ENCODE measurements around the gene AMIGO1.

The AMIGO1 gene

DNA sequence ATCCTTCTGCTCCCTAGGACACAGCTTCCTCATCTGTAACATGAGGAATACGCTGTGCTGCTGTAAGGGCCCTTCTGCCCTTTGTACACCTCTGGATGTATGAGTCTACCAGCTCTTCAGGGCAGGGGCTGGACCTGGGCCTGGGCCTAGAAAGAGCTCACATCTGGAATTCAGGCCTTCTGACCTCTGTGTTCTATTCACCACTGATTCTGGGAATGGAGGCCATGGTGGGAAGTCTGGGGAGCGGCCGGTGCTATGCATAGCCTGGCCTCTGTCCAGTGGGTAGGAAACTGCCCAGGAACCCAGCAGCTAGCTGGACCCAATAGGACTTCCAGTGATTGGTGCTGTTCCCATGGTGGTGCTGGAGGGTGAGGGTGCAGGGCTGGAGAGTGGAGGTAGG, 19.2 kb upstream of the AMIGO1 start:
- Histone ChIP-seq H3K27me3 (ENCODE audit: control insufficient read depth, low read length) (peaks cover 18% of the 10 kb centered on the region), H3K27ac (ENCODE audit: low read depth, low read length) (no peak overlapping the region), H3K9me2 (replicated peaks; ENCODE audit: control insufficient read depth, low read length) (no peaks in the 10 kb centered on the region), H3K79me2 (ENCODE audit: control insufficient read depth, low read length) (no peaks in the 10 kb centered on the region), H3K9me3 (ENCODE audit: control insufficient read depth, insufficient read depth, low read length) (no peaks in the 10 kb centered on the region), H3K36me3 (ENCODE audit: control insufficient read depth, low read length) (no peaks in the 10 kb centered on the region), H4K20me1 (ENCODE audit: control insufficient read depth, insufficient read depth, low read depth, low read length) (no peaks in the 10 kb centered on the region), H3K4me1 (ENCODE audit: control insufficient read depth, low read length) (peaks cover 5% of the 10 kb centered on the region), H3K4me2 (ENCODE audit: low read length) (no peak overlapping the region), H3K4me3 (ENCODE audit: low read length) (no peak overlapping the region), H3F3A (ENCODE audit: control insufficient read depth, insufficient read depth) (no peaks in the 10 kb centered on the region)
- TF ChIP-seq EZH2phosphoT487 (IDR thresholded peaks at IDR 0.05; ENCODE audit: borderline replicate concordance, low read length) (no peak), CTCF (IDR thresholded peaks at IDR 0.05; ENCODE audit: low read depth, low read length, poor library complexity, severe bottlenecking) (no peak)

- no peaks in the 10 kb centered on the region for H4K20me1 ChIP-seq (ENCODE audit: control insufficient read depth, insufficient read depth, low read depth, low read length)
- H3K4me3 ChIP-seq (ENCODE audit: low read length): no peak overlapping the region
- no peaks in the 10 kb centered on the region for H3F3A ChIP-seq (ENCODE audit: control insufficient read depth, insufficient read depth)
- H3K36me3 ChIP-seq (ENCODE audit: control insufficient read depth, low read length): no peaks in the 10 kb centered on the region
- H3K9me2 ChIP-seq (replicated peaks; ENCODE audit: control insufficient read depth, low read length): no peaks in the 10 kb centered on the region
- H3K79me2 ChIP-seq (ENCODE audit: control insufficient read depth, low read length): no peaks in the 10 kb centered on the region
- H3K4me2 ChIP-seq (ENCODE audit: low read length): no peak overlapping the region
- peaks cover 5% of the 10 kb centered on the region for H3K4me1 ChIP-seq (ENCODE audit: control insufficient read depth, low read length)
- no peak overlapping the region for H3K27ac ChIP-seq (ENCODE audit: low read depth, low read length)
- H3K27me3 ChIP-seq (ENCODE audit: control insufficient read depth, low read length): peaks cover 19% of the 10 kb centered on the region
- TF ChIP-seq CTCF (IDR thresholded peaks at IDR 0.05; ENCODE audit: low read depth, low read length, poor library complexity, severe bottlenecking): no peak
- no peak for TF ChIP-seq EZH2phosphoT487 (IDR thresholded peaks at IDR 0.05; ENCODE audit: borderline replicate concordance, low read length)
- H3K9me3 ChIP-seq (ENCODE audit: control insufficient read depth, insufficient read depth, low read length): no peaks in the 10 kb centered on the region
These were observed 18.5 kb upstream of the AMIGO1 start for GRCh38 chr1:109527846-109528695.

- Histone ChIP-seq H3K27ac (ENCODE audit: low read depth, low read length) (no peak overlapping the region), H3K4me3 (ENCODE audit: low read length) (no peak overlapping the region), H3F3A (ENCODE audit: control insufficient read depth, insufficient read depth) (no peaks in the 10 kb centered on the region), H3K36me3 (ENCODE audit: control insufficient read depth, low read length) (no peaks in the 10 kb centered on the region), H4K20me1 (ENCODE audit: control insufficient read depth, insufficient read depth, low read depth, low read length) (no peaks in the 10 kb centered on the region), H3K9me3 (ENCODE audit: control insufficient read depth, insufficient read depth, low read length) (no peaks in the 10 kb centered on the region), H3K9me2 (replicated peaks; ENCODE audit: control insufficient read depth, low read length) (no peaks in the 10 kb centered on the region), H3K27me3 (ENCODE audit: control insufficient read depth, low read length) (peaks cover 24% of the 10 kb centered on the region), H3K4me1 (ENCODE audit: control insufficient read depth, low read length) (no peaks in the 10 kb centered on the region; the same call in 1 of the 2 replicates), H3K4me2 (ENCODE audit: low read length) (no peak overlapping the region), H3K79me2 (ENCODE audit: control insufficient read depth, low read length) (no peaks in the 10 kb centered on the region)
- no peak for TF ChIP-seq EZH2phosphoT487 (IDR thresholded peaks at IDR 0.05; ENCODE audit: borderline replicate concordance, low read length)
- TF ChIP-seq CTCF (IDR thresholded peaks at IDR 0.05; ENCODE audit: low read depth, low read length, poor library complexity, severe bottlenecking): no peak
These were observed 17.7 kb upstream of the AMIGO1 start for GRCh38 chr1:109527098-109527811.

Measured in DOHH2 (cell line).